A549 (cell line): ENCODE measurements around the gene TCN2.

ENCODE experiments used
- CBX2 ChIP-seq: fragments of 200-600 bp; sonication (generic); IDR thresholded peaks from 2 replicates; pipeline ENCODE4 v1.6.1; 2016; ENCODE audit warnings: low read depth, mild to moderate bottlenecking, borderline replicate concordance
- NFE2L2 ChIP-seq: fragments of 150-350 bp; conservative IDR thresholded peaks from 2 replicates; pipeline ENCODE4 v1.6.1; 2014; ENCODE audit warnings: low read length

GRCh38 chr22:30615543-30615954 lies 8.6 kb downstream of the TCN2 start:
- TF ChIP-seq NFE2L2 (no peak), CBX2 (no peak)
